IMR-90 (cell line): ENCODE results near the gene WNT16. TPM values are rescaled to one million over a fixed set of nuclear protein-coding genes. Genes with fewer than 3 reads are reported as not detected.

Experiments used
- ATAC-seq: fragments of 200-7000 bp; cut with Tn5 transposase; 2 replicates; pipeline ENCODE4 v1.9.1; 2020; ENCODE audit warnings: low read depth, mild to moderate bottlenecking, moderate library complexity
- BruUV-seq: library from RNA; stranded (reverse); fragments of 400-500 nt; replicated peaks from 2 replicates; lab custom pipeline; 2021; lab: Mats Ljungman, UMichigan
- CTCF ChIA-PET: fragments of 300-600 bp; formaldehyde crosslinking; extraction: SDS; loops from one replicate; lab custom pipeline; 2021; ENCODE audit warnings: antibody characterized with exemption; lab: Yijun Ruan, JAX
- POLR2A ChIA-PET: fragments of 300-600 bp; sonication (Branson Sonifier 250); formaldehyde crosslinking; loops from one replicate; lab custom pipeline; 2022; ENCODE audit warnings: antibody characterized with exemption; ENCODE audit not compliant: unreplicated experiment; lab: Charles Lee
- DNase-seq: peaks from one replicate; pipeline ENCODE4 v3.0.0; 2013
- H2AFZ ChIP-seq: replicated peaks from 2 replicates; pipeline ENCODE3; 2013; ENCODE audit warnings: low read length, mild to moderate bottlenecking; ENCODE audit not compliant: poor library complexity
- H2AK5ac ChIP-seq: 2 replicates; pipeline ENCODE4 v1.6.1; 2013; ENCODE audit warnings: low read depth, low read length, inconsistent platforms
- H2AK9ac ChIP-seq: replicated peaks from 2 replicates; pipeline ENCODE3; 2013; ENCODE audit warnings: mild to moderate bottlenecking, low read depth, low read length, moderate library complexity; ENCODE audit not compliant: poor library complexity
- H2BK120ac ChIP-seq: 2 replicates; pipeline ENCODE4 v1.6.1; 2013; ENCODE audit warnings: low read depth, low read length, inconsistent platforms
- H2BK15ac ChIP-seq: 3 replicates; pipeline ENCODE4 v1.6.1; 2013; ENCODE audit warnings: low read depth, low read length, inconsistent platforms
- H2BK20ac ChIP-seq: 2 replicates; pipeline ENCODE4 v1.6.1; 2013; ENCODE audit warnings: low read depth, mild to moderate bottlenecking, inconsistent platforms, low read length, moderate library complexity
- H2BK5ac ChIP-seq: 2 replicates; pipeline ENCODE4 v1.6.1; 2013; ENCODE audit warnings: mild to moderate bottlenecking, low read depth, low read length, inconsistent platforms; ENCODE audit not compliant: poor library complexity, severe bottlenecking
- H3K14ac ChIP-seq: replicated peaks from 2 replicates; pipeline ENCODE4 v1.6.1; 2013; ENCODE audit warnings: low read depth, low read length, inconsistent platforms
- H3K18ac ChIP-seq: 2 replicates; pipeline ENCODE4 v1.6.1; 2013; ENCODE audit warnings: low read depth, low read length, control low read depth
- H3K23ac ChIP-seq: 2 replicates; pipeline ENCODE4 v1.6.1; 2013; ENCODE audit warnings: low read depth, low read length, inconsistent platforms
- H3K27ac ChIP-seq: 2 replicates; pipeline ENCODE4 v1.5.1; 2013; ENCODE audit warnings: mild to moderate bottlenecking, control low read depth, low read length; ENCODE audit not compliant: insufficient read depth
- H3K27me3 ChIP-seq: 2 replicates; pipeline ENCODE4 v1.6.1; 2013; ENCODE audit warnings: low read length; ENCODE audit not compliant: control insufficient read depth, insufficient read depth
- H3K36me3 ChIP-seq: 2 replicates; pipeline ENCODE4 v1.6.1; 2013; ENCODE audit warnings: low read length, mixed read lengths; ENCODE audit not compliant: control insufficient read depth, insufficient read depth
- H3K4ac ChIP-seq: 2 replicates; pipeline ENCODE4 v1.6.1; 2013; ENCODE audit warnings: low read depth, low read length, inconsistent platforms
- H3K4me1 ChIP-seq: 2 replicates; pipeline ENCODE4 v1.6.1; 2013; ENCODE audit warnings: low read length, mixed read lengths; ENCODE audit not compliant: control insufficient read depth, insufficient read depth
- H3K4me2 ChIP-seq: 2 replicates; pipeline ENCODE4 v1.6.1; 2013; ENCODE audit warnings: low read depth, mild to moderate bottlenecking, control low read depth, low read length, moderate library complexity
- H3K4me3 ChIP-seq: 2 replicates; pipeline ENCODE4 v1.5.1; 2013; ENCODE audit warnings: low read depth, mild to moderate bottlenecking, control low read depth, low read length, moderate library complexity; ENCODE audit not compliant: insufficient read depth
- H3K56ac ChIP-seq: 2 replicates; pipeline ENCODE4 v1.6.1; 2013; ENCODE audit warnings: low read length, inconsistent platforms; ENCODE audit not compliant: insufficient read depth; ENCODE audit errors: extremely low read depth
- H3K79me1 ChIP-seq, 2 experiments: 2 replicates each; pipeline ENCODE4 v1.6.1; 2013; ENCODE audit warnings: low read length in 2 of 2, inconsistent platforms in 1 of 2, low read depth in 1 of 2
- H3K9ac ChIP-seq: 2 replicates; pipeline ENCODE4 v1.6.1; 2013; ENCODE audit warnings: low read depth, low read length, control low read depth
- H3K9me1 ChIP-seq: 2 replicates; pipeline ENCODE4 v1.6.1; 2013; ENCODE audit warnings: low read length, inconsistent platforms; ENCODE audit not compliant: insufficient read depth
- H3K9me3 ChIP-seq: 2 replicates; pipeline ENCODE4 v1.6.1; 2013; ENCODE audit warnings: low read length; ENCODE audit not compliant: control insufficient read depth, insufficient read depth
- H4K20me1 ChIP-seq: 2 replicates; pipeline ENCODE4 v1.6.1; 2013; ENCODE audit warnings: low read length, inconsistent platforms; ENCODE audit not compliant: insufficient read depth
- H4K5ac ChIP-seq: 2 replicates; pipeline ENCODE4 v1.6.1; 2013; ENCODE audit warnings: mild to moderate bottlenecking, low read depth, low read length, control low read depth
- H4K8ac ChIP-seq, 2 experiments: 2 replicates each; pipeline ENCODE4 v1.6.1; 2013; ENCODE audit warnings: low read depth in 2 of 2, low read length in 2 of 2, control low read depth in 1 of 2, inconsistent platforms in 1 of 2
- H4K91ac ChIP-seq: 2 replicates; pipeline ENCODE4 v1.6.1; 2013; ENCODE audit warnings: low read depth, low read length, inconsistent platforms; ENCODE audit not compliant: insufficient read depth
- BHLHE40 ChIP-seq: fragments of 150-350 bp; IDR thresholded peaks from 2 replicates; pipeline ENCODE4 v1.6.1; 2016; ENCODE audit warnings: mild to moderate bottlenecking, low read depth, low read length
- NFE2L2 ChIP-seq: fragments of 150-350 bp; IDR thresholded peaks from 2 replicates; pipeline ENCODE4 v1.6.1; 2016; ENCODE audit warnings: low read depth, mild to moderate bottlenecking, low read length
- RAD21 ChIP-seq: IDR thresholded peaks from 2 replicates; pipeline ENCODE4 v1.6.1; 2012; ENCODE audit warnings: low read length, improper control_type of control experiment
- SMC3 ChIP-seq: fragments of 150-350 bp; IDR thresholded peaks from 2 replicates; pipeline ENCODE4 v1.6.1; 2016; ENCODE audit warnings: low read depth, mild to moderate bottlenecking, antibody characterized with exemption, low read length, moderate library complexity
- WGBS, 2 experiments: methylation state at CpG; one replicate each; pipeline versions ENCODE4 v1.1.5 to v1.1.7; 2013; ENCODE audit warnings: missing lambda C conversion rate in 2 of 2; ENCODE audit not compliant: insufficient read length in 1 of 2; ENCODE audit errors: extremely low coverage in 2 of 2; 5-methylcytosine and 5-hydroxymethylcytosine counted together
- dilution Hi-C: fragments of 300-500 bp; cut with HindIII; formaldehyde crosslinking; loops from one replicate; pipeline ENCODE4 v1.14.3; 2018; ENCODE audit warnings: low sequenced_read_pairs; ENCODE audit not compliant: unreplicated experiment
- in situ Hi-C: fragments of 300-500 bp; cut with MboI; formaldehyde crosslinking; loops from 3 replicates; pipeline ENCODE4 v1.14.3; 2019; ENCODE audit warnings: low sequenced_read_pairs, inconsistent platforms, mixed read lengths
- intact Hi-C: fragments of 100-400 bp; cut with micrococcal nuclease; formaldehyde crosslinking; loops from 2 replicates; pipeline ENCODE4 v1.10.0; 2022
- polyA plus RNA-seq, 3 experiments: library from polyadenylated mRNA; depleted of rRNA; stranded (reverse); fragments of >200 nt; gene quantifications; 2 replicates each; pipeline ENCODE4 v1.2.3, GENCODE V29; 2012; ENCODE audit warnings: low replicate concordance in 1 of 3
- total RNA-seq: library from RNA; depleted of rRNA; stranded (reverse); fragments of >200 nt; gene quantifications from 2 replicates; pipeline ENCODE4 v1.2.3, GENCODE V29; 2012

The WNT16 gene
- total and polyA plus RNA-seq, 2 of the 4 experiments (the other 2 are of a cell fraction), result 0.68 to 1.1 TPM

DNA sequence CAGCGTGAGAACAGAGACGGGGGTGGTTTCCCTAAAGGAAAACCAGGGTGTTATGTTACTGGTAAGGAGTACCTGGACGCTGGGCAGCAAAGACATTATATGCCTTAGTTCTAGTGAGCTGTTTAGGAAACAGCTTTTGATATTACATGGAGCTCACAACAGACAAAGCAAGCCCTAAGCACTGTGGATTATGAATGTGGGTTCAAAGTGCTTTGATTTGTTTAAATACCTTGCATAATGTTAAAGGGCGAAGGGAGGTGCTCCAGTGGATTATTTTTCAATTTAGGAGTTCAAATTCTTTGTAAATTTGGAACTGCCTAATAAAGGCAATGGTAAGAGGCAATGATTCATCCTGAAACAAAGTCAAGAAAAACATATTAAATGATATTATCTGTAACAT is 13.8 kb downstream of the WNT16 start:
- Histone ChIP-seq H3K56ac (no peak overlapping the region), H3K79me1 (no peaks in the 10 kb centered on the region), H3K4ac (peak overlapping the region; percentile 28; the same call in 1 of the 2 replicates), H3K9me3 (no peaks in the 10 kb centered on the region), H2AK5ac (peak overlapping the region; percentile 3; the same call in 1 of the 2 replicates), H4K5ac (peak overlapping the region; percentile 26; the same call in 1 of the 2 replicates), H3K23ac (no peak overlapping the region), H3K36me3 (peaks cover 8% of the 10 kb centered on the region), H2BK120ac (peak overlapping the region; percentile 20; the same call in 1 of the 2 replicates), H2BK20ac (peak overlapping the region; percentile 51), H2BK15ac (peak overlapping the region; percentile 86; the same call in 2 of the 3 replicates), H3K27ac (peak overlapping the region; percentile 55; the same call in 1 of the 2 replicates), H3K27me3 (no peaks in the 10 kb centered on the region), H4K20me1 (no peaks in the 10 kb centered on the region), H3K4me3 (no peak overlapping the region), H2AK9ac (no peak overlapping the region), H2BK5ac (peak overlapping the region; percentile 44), H2AFZ (no peak overlapping the region), H3K9me1 (peaks cover 18% of the 10 kb centered on the region), H4K8ac (peak overlapping the region in 1 of 2 experiments; percentile 74; a peak in 3 of 4 replicates), H4K91ac (peak overlapping the region; percentile 36; the same call in 1 of the 2 replicates), H3K9ac (no peak overlapping the region), H3K4me1 (peaks cover 8% of the 10 kb centered on the region), H3K18ac (peak overlapping the region; percentile 38; the same call in 1 of the 2 replicates), H3K4me2 (no peak overlapping the region; the same call in 1 of the 2 replicates), H3K14ac (no peak overlapping the region)
- TF ChIP-seq BHLHE40, result no peak
- no peak for TF ChIP-seq NFE2L2
- TF ChIP-seq RAD21, result no peak
- no peak for TF ChIP-seq SMC3
- intact Hi-C loops, result no loop called here
- no peak for ATAC-seq
- in situ Hi-C loops, result loop anchor here (25.0 kb wide), 2 partner anchors 205 to 355 kb away; partner anchors contain the start of gene CPED1
- DNase-seq, result no peak
- ChIA-PET POLR2A (no interaction called here), CTCF (no interaction called here)
- dilution Hi-C loops, result no loop called here
- BruUV-seq, result no TSS peak
- 100% methylated on average over 1 of the region's 4 CpGs; no CpG with 5 or more reads in 1 of the 2 experiments for WGBS, 2 experiments
